Activated CD8-positive, alpha-beta memory T cell treated with anti-CD3 and anti-CD28 coated beads, Interleukin-2, amount 10 ng/mL, durations not matched to agents 7 days and 5 days (primary cell): ENCODE measurements around the gene COA1. TPM values are rescaled to one million over a fixed set of nuclear protein-coding genes. Genes with fewer than 3 reads are reported as not detected.
A peak's percentile ranks its signal among the peaks of the same experiment; 100 is the strongest.
"Not testable (repeated sequence)": the region's sequence is repeated elsewhere in the genome, so short reads cannot be mapped to it uniquely, and the experiment has no call there.

Source experiments
- ATAC-seq: fragments of 150-1000 bp; cut with Tn5 transposase; one replicate; pipeline ENCODE4 v1.10.0; 2021; ENCODE audit warnings: moderate library complexity
- CTCF ChIA-PET: fragments of 350-600 bp; sonication (Branson Sonifier 250); formaldehyde crosslinking; loops from one replicate; lab custom pipeline; 2021; ENCODE audit warnings: antibody characterized with exemption; lab: Charles Lee
- DNase-seq: peaks from one replicate; pipeline ENCODE4 v3.0.0-alpha.2; 2020
- H3K27ac Mint-ChIP-seq: one replicate; pipeline ENCODE4 v1.8.0; 2021; ENCODE audit warnings: mild to moderate bottlenecking, mixed read lengths
- H3K27me3 Mint-ChIP-seq: one replicate; pipeline ENCODE4 v1.8.0; 2021; ENCODE audit warnings: mixed read lengths
- H3K36me3 Mint-ChIP-seq: one replicate; pipeline ENCODE4 v1.8.0; 2021; ENCODE audit warnings: mild to moderate bottlenecking, mixed read lengths
- H3K4me1 Mint-ChIP-seq: one replicate; pipeline ENCODE4 v1.8.0; 2021; ENCODE audit warnings: mixed read lengths
- H3K4me3 Mint-ChIP-seq: one replicate; pipeline ENCODE4 v1.8.0; 2021; ENCODE audit warnings: mild to moderate bottlenecking, moderate library complexity, mixed read lengths
- H3K9me3 Mint-ChIP-seq: one replicate; pipeline ENCODE4 v1.8.0; 2022; ENCODE audit warnings: low read depth, mixed read lengths
- total RNA-seq, 2 experiments: library from RNA; stranded (reverse); gene quantifications; one replicate each; pipeline ENCODE4 v1.2.3, GENCODE V29; 2021

Gene COA1
- total RNA-seq, 2 experiments from 2014 or later: 66.7 to 73.0 TPM

DNA sequence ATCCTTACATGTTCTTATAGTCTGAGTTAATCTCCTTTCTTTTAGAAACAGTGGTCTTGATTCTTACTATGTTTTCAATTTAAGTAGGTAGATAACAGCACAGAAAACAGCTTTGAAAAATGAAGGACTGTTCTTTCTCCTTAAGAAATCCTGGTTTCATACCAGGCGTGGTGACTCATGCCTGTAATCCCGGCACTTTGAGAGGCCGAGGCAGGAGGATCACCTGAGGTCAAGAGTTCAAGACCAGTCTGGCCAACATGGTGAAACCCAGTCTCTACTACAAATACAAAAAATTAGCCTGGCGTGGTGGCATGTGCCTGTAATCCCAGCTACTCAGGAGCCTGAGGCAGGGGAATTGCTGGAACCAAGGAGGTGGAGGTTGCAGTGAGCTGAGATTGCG is 132.9 kb downstream of the COA1 start:
- H3K27ac Mint-ChIP-seq, ATAC-seq, H3K27me3 Mint-ChIP-seq, DNase-seq, H3K4me3 Mint-ChIP-seq, H3K9me3 Mint-ChIP-seq: not testable (repeated sequence)
- CTCF ChIA-PET: interaction anchor here (0.7 to 1.2 kb wide), 2 partner anchors 29 to 103 kb away, joined by 3 to 4 read pairs; no protein-coding TSS in a partner anchor
- H3K36me3 Mint-ChIP-seq: peaks cover 45% of the 10 kb centered on the region
- H3K4me1 Mint-ChIP-seq: peaks cover 62% of the 10 kb centered on the region

DNA sequence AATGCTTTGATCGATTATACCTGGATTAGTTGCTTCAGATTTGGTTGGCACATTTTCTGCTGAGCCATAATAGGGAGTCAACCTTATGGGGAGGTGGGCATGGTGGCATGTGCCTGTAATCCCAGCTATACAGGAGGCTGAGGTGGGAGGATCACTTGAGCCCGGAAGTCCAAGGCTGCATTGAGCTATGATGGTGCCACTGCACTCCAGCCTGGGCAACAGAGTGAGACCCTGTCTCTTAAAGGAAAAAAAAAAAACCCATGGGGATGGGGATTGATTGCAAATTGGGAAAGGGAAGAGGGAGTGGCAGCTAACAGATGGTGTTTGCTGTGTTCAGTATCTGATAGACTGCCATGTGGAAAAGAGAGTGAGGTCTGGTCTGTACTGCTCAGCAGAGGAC is 135.3 kb downstream of the COA1 start:
- ATAC-seq (no peak), DNase-seq (no peak)
- Mint-ChIP-seq H3K4me3 (peak overlapping the region; percentile 19), H3K9me3 (no peaks in the 10 kb centered on the region), H3K27ac (peak overlapping the region; percentile 77), H3K36me3 (peaks cover 45% of the 10 kb centered on the region), H3K4me1 (peaks cover 71% of the 10 kb centered on the region), H3K27me3 (no peaks in the 10 kb centered on the region)
- CTCF ChIA-PET: interaction anchor here (0.9 to 2.5 kb wide), 5 partner anchors 10 to 44 kb away, joined by 3 to 25 read pairs (median 5); partner anchors contain the start of gene STK17A

GRCh38 chr7:43593010-43593409 is 136.3 kb downstream of the COA1 start:
- DNase-seq: no peak
- Mint-ChIP-seq H3K27ac (peak overlapping the region; percentile 61), H3K4me3 (peak overlapping the region; percentile 27), H3K9me3 (no peaks in the 10 kb centered on the region), H3K4me1 (peaks cover 78% of the 10 kb centered on the region), H3K27me3 (no peaks in the 10 kb centered on the region), H3K36me3 (peaks cover 48% of the 10 kb centered on the region)
- no peak for ATAC-seq
- CTCF ChIA-PET: interaction anchor here (0.6 to 1.4 kb wide), 6 partner anchors 11 to 107 kb away, joined by 3 to 8 read pairs (median 4); partner anchors contain the start of gene STK17A

DNA sequence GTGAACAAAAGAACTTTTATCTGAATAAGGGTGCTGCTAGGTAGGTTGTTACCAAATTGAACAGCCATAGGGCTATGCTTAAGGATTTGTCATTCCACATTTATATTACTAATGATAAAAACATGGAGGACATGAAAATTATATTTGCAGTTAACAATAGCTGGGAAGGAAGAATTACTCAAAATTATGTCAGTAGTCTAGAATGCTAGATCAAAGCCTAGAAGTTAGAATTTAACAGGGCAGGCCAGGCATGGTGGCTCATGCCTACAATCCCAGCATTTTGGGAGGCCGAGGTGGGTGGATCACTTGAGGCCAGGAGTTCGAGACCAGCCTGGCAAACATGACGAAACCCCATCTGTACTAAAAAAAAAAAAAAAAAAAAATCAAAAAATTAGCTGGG is 137.0 kb downstream of the COA1 start:
- Mint-ChIP-seq H3K4me1 (peaks cover 79% of the 10 kb centered on the region), H3K4me3 (no peak overlapping the region), H3K27ac (peak overlapping the region; percentile 58), H3K36me3 (peaks cover 46% of the 10 kb centered on the region), H3K9me3 (no peaks in the 10 kb centered on the region), H3K27me3 (no peaks in the 10 kb centered on the region)
- CTCF ChIA-PET: interaction anchor here (0.6 to 1.4 kb wide), 6 partner anchors 10 to 107 kb away, joined by 3 to 8 read pairs (median 4); partner anchors contain the start of gene STK17A
- ATAC-seq: no peak
- no peak for DNase-seq

GRCh38 chr7:43591558-43592180 is 137.7 kb downstream of the COA1 start:
- Mint-ChIP-seq H3K4me1 (peaks cover 80% of the 10 kb centered on the region), H3K4me3 (peak overlapping the region; percentile 47), H3K36me3 (peaks cover 43% of the 10 kb centered on the region), H3K27ac (peak overlapping the region; percentile 74), H3K9me3 (no peaks in the 10 kb centered on the region), H3K27me3 (no peaks in the 10 kb centered on the region)
- CTCF ChIA-PET: interaction anchor here (1.4 to 2.0 kb wide), 4 partner anchors 9 to 57 kb away, joined by 4 to 16 read pairs (median 9); partner anchors contain the start of gene STK17A
- no peak for ATAC-seq
- DNase-seq: no peak

DNA sequence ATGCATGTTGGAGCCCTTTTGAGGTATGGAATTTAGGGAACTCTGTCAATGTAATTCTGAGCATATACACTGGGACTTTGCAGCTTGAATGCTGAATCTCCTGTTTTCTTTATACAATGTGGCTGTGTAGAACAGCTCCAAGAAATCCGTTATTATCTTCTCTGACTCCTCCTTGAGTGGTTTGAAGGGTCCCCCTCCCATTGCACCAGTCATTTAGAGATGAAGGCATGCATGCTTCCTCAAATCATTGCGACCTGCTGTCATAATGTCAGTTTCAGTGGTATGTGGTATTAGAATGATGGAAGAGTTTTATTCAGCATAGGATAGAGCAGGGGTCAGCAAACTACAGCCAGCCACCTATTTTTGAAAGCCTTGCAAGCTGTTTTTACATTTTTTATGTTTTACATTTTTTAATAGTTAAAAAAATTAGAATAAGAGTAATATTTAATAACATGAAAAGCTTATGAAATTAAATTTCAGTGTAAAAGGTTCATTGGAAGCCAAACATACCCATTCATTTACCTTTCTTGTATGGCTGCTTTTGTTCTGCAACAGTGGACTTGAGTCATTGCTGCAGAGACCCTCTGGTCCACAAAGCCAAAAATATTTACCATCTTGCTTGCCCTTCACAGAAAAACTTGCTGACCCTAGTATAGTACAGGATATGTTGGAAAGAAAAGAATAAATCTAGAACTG is 138.3 kb downstream of the COA1 start:
- CTCF ChIA-PET: interaction anchor here (1.0 to 2.0 kb wide), 7 partner anchors 9 to 108 kb away, joined by 3 to 16 read pairs (median 5); partner anchors contain the start of gene STK17A
- Mint-ChIP-seq H3K4me3 (peak overlapping the region; percentile 49), H3K9me3 (no peaks in the 10 kb centered on the region), H3K27me3 (no peaks in the 10 kb centered on the region), H3K27ac (peak overlapping the region; percentile 74), H3K36me3 (peaks cover 42% of the 10 kb centered on the region), H3K4me1 (peaks cover 81% of the 10 kb centered on the region)
- DNase-seq (peak; percentile 79), ATAC-seq (peak; percentile 59)

DNA sequence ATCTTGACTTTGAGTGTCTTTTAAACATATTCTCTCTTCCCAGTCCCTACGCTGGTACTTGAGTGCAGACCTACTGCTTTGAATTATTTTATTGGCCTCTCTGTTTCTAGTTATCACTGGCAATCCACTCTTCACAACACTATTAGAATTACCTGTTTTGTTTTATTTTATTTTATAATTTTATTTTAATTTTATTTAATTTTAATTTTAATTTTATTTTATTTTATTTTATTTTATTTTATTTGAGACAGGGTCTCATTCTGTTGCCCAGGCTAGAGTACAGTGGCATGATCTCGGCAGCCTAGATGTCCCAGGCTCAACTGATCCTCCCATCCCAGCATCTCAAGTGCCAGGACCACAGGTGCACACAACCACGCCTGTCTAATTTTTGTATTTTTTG is 139.6 kb downstream of the COA1 start:
- CTCF ChIA-PET: interaction anchor here (2.0 kb wide), 1 partner anchor 7 kb away, joined by 16 read pairs; the partner anchor contains the start of gene STK17A
- H3K27ac Mint-ChIP-seq: peak overlapping the region; percentile 72
- ATAC-seq (no peak), DNase-seq (no peak)
- H3K27me3 Mint-ChIP-seq: no peaks in the 10 kb centered on the region
- H3K4me3 Mint-ChIP-seq: peak overlapping the region; percentile 50
- H3K36me3 Mint-ChIP-seq: peaks cover 47% of the 10 kb centered on the region
- no peaks in the 10 kb centered on the region for H3K9me3 Mint-ChIP-seq
- peaks cover 74% of the 10 kb centered on the region for H3K4me1 Mint-ChIP-seq

Other genes starting within 250 kb of the COA1 start
- gene STK17A, start 146.4 kb downstream of the COA1 start, total RNA-seq: 10 to 100 TPM; 84.9 to 86.1 TPM
- gene BLVRA, start 29.2 kb upstream of the COA1 start, total RNA-seq: 10 to 100 TPM; 37.2 to 46.9 TPM
- gene MRPS24, start 140.0 kb upstream of the COA1 start, total RNA-seq: 10 to 100 TPM; 75.3 to 96.2 TPM
- 10 to 100 TPM; 24.3 to 26.4 TPM for gene URGCP, start 177.1 kb upstream of the COA1 start, total RNA-seq
- gene UBE2D4, start 196.9 kb upstream of the COA1 start, total RNA-seq: 1 to 10 TPM; 7.2 to 7.6 TPM